GM23338 (cell line): Measurements from ENCODE around the gene C5orf34. TPM values are rescaled to one million over a fixed set of nuclear protein-coding genes. Genes with fewer than 3 reads are reported as not detected.

ENCODE experiments used
- ATAC-seq: fragments of 200-7000 bp; cut with Tn5 transposase; 3 replicates; pipeline ENCODE4 v1.9.1; 2020
- DNase-seq: peaks from one replicate; pipeline ENCODE4 v3.0.0-alpha.2; 2015; ENCODE audit warnings: low spot score
- H2AFZ ChIP-seq: fragments of 200-600 bp; sonication (generic); 2 replicates; pipeline ENCODE4 v1.8.0; 2016; ENCODE audit warnings: antibody characterized with exemption, mild to moderate bottlenecking, moderate library complexity
- H3F3A ChIP-seq: fragments of 200-600 bp; sonication (generic); replicated peaks from 2 replicates; pipeline ENCODE4 v1.8.0; 2017; ENCODE audit warnings: antibody characterized with exemption, mixed run types, low read depth
- H3K27ac ChIP-seq: fragments of 200-600 bp; sonication (generic); 2 replicates; pipeline ENCODE4 v1.6.1; 2016; ENCODE audit warnings: low read depth
- H3K27me3 ChIP-seq: fragments of 200-600 bp; sonication (generic); 2 replicates; pipeline ENCODE4 v1.8.0; 2016; ENCODE audit warnings: mild to moderate bottlenecking, mixed run types, moderate library complexity; ENCODE audit not compliant: insufficient read depth
- H3K36me3 ChIP-seq: fragments of 200-600 bp; sonication (generic); 2 replicates; pipeline ENCODE4 v1.8.0; 2016; ENCODE audit warnings: mild to moderate bottlenecking; ENCODE audit not compliant: insufficient read depth
- H3K4me1 ChIP-seq: fragments of 200-600 bp; sonication (generic); 2 replicates; pipeline ENCODE4 v1.8.0; 2016; ENCODE audit warnings: mild to moderate bottlenecking, moderate library complexity; ENCODE audit not compliant: insufficient read depth
- H3K4me2 ChIP-seq: fragments of 200-600 bp; sonication (generic); 2 replicates; pipeline ENCODE4 v1.7.1; 2017; ENCODE audit warnings: mixed run types
- H3K4me3 ChIP-seq: fragments of 200-600 bp; sonication (generic); 2 replicates; pipeline ENCODE4 v1.6.1; 2016; ENCODE audit warnings: mixed run types
- H3K79me2 ChIP-seq: fragments of 200-600 bp; sonication (generic); replicated peaks from 2 replicates; pipeline ENCODE4 v1.8.0; 2017; ENCODE audit warnings: mild to moderate bottlenecking; ENCODE audit not compliant: insufficient read depth
- H3K9me2 ChIP-seq: fragments of 200-600 bp; sonication (generic); 2 replicates; pipeline ENCODE4 v1.8.0; 2017; ENCODE audit not compliant: insufficient read depth
- H4K20me1 ChIP-seq: fragments of 200-600 bp; sonication (generic); replicated peaks from 2 replicates; pipeline ENCODE4 v1.8.0; 2017; ENCODE audit warnings: mild to moderate bottlenecking; ENCODE audit not compliant: insufficient read depth
- H3K27ac Mint-ChIP-seq: 2 replicates; pipeline ENCODE4 v1.8.0; 2020; ENCODE audit warnings: inconsistent platforms, mild to moderate bottlenecking, moderate library complexity, mixed read lengths
- H3K27me3 Mint-ChIP-seq: 3 replicates; pipeline ENCODE4 v1.8.0; 2022; ENCODE audit warnings: low read depth, mild to moderate bottlenecking, moderate library complexity, mixed read lengths, inconsistent platforms; ENCODE audit not compliant: insufficient read depth, poor library complexity
- H3K36me3 Mint-ChIP-seq: 3 replicates; pipeline ENCODE4 v1.8.0; 2021; ENCODE audit warnings: low read depth, mild to moderate bottlenecking, inconsistent platforms, moderate library complexity, mixed read lengths
- H3K4me1 Mint-ChIP-seq: 3 replicates; pipeline ENCODE4 v1.8.0; 2020; ENCODE audit warnings: mild to moderate bottlenecking, inconsistent platforms, mixed read lengths
- H3K4me3 Mint-ChIP-seq: 3 replicates; pipeline ENCODE4 v1.8.0; 2021; ENCODE audit warnings: moderate library complexity, mild to moderate bottlenecking, inconsistent platforms, mixed read lengths
- H3K9me3 Mint-ChIP-seq: 3 replicates; pipeline ENCODE4 v1.8.0; 2020; ENCODE audit warnings: moderate library complexity, mild to moderate bottlenecking, inconsistent platforms, mixed read lengths
- CREB1 ChIP-seq: fragments of 250-450 bp; sonication (Bioruptor Pico); IDR thresholded peaks from 2 replicates; pipeline ENCODE4 v1.5.0; 2020; ENCODE audit warnings: low read depth, mild to moderate bottlenecking, moderate library complexity
- EZH2 ChIP-seq: fragments of 200-600 bp; sonication (generic); IDR thresholded peaks from one replicate; pipeline ENCODE4 v1.8.0; 2017; ENCODE audit warnings: antibody characterized with exemption, mild to moderate bottlenecking, low read depth; ENCODE audit not compliant: unreplicated experiment
- JUNB ChIP-seq: IDR thresholded peaks from one replicate; pipeline ENCODE4 v1.6.1; 2016; ENCODE audit warnings: antibody characterized with exemption; ENCODE audit not compliant: unreplicated experiment
- NANOG ChIP-seq: IDR thresholded peaks from 2 replicates; pipeline ENCODE4 v1.6.1; 2016; ENCODE audit warnings: antibody characterized with exemption, borderline replicate concordance
- STAT1 ChIP-seq: IDR thresholded peaks from one replicate; pipeline ENCODE4 v1.6.1; 2016; ENCODE audit warnings: antibody characterized with exemption; ENCODE audit not compliant: unreplicated experiment
- ZNF114 ChIP-seq: fragments of 250-450 bp; sonication (Bioruptor Pico); IDR thresholded peaks from 2 replicates; pipeline ENCODE4 v1.5.0; 2020; ENCODE audit warnings: mild to moderate bottlenecking, moderate library complexity
- polyA plus RNA-seq: library from polyadenylated mRNA; unstranded; fragments of >200 nt; fragmentation: Nextera tagmentation; extraction: Ambion mirVana; gene quantifications from 2 replicates; pipeline ENCODE4 v1.2.1, GENCODE V29; 2016
- total RNA-seq: library from RNA; depleted of rRNA; stranded (reverse); fragments of >200 nt; shearing (Covaris generic); gene quantifications from 2 replicates; pipeline ENCODE4 v1.2.3, GENCODE V29; 2014
- TF ChIP-seq, protein P1 (sequence below): IDR thresholded peaks from 2 replicates; pipeline ENCODE4 v1.6.1; 2016; ENCODE audit warnings: antibody characterized with exemption
- TF ChIP-seq, protein P2 (sequence below): IDR thresholded peaks from one replicate; pipeline ENCODE4 v1.6.1; 2018; ENCODE audit warnings: antibody characterized with exemption; ENCODE audit not compliant: unreplicated experiment
- TF ChIP-seq, protein P3 (sequence below): fragments of 250-450 bp; sonication (Bioruptor Pico); IDR thresholded peaks from 2 replicates; pipeline ENCODE4 v1.5.0; 2020; ENCODE audit warnings: mild to moderate bottlenecking, moderate library complexity
- TF ChIP-seq, protein P4 (sequence below), 2 experiments: fragments of 200-600 bp in 1 of 2; sonication (generic) in 1 of 2; conservative IDR thresholded peaks; 2 replicates each; pipeline versions ENCODE4 v1.5.1 to v1.6.1; 2016 to 2017; ENCODE audit warnings: antibody characterized with exemption in 2 of 2, low read depth in 2 of 2, mild to moderate bottlenecking in 2 of 2, moderate library complexity in 1 of 2

Gene C5orf34
- total and polyA plus RNA-seq, 2 experiments from 2014 or later, result 12.2 to 15.3 TPM

DNA sequence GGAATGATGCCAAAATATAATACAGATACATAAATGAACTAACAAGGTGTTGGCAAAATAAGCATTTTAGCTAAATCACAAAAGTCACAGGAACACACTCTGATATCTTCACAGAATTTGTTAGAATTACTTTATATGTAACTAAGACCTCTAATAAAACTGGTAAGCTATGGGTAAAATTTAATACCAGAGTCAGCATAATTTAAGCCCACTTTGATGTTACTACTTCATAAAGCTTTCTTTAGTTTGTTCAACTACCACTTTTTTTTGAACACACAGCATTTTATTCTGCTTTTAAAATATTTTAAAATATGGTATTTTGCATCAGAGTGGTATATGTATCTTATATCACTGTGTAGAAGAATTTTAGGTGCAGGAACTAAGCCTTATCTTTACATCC, 22.0 kb upstream of the C5orf34 start:
- H3K4me1 ChIP-seq, result no peaks in the 10 kb centered on the region
- no peak for ATAC-seq
- no peaks in the 10 kb centered on the region for H3K27me3 ChIP-seq
- H3K4me2 ChIP-seq, result no peak overlapping the region
- no peaks in the 10 kb centered on the region for H3K9me2 ChIP-seq
- TF ChIP-seq JUNB (no peak), NANOG (no peak), CREB1 (CRISPR knock-in tag) (no peak), ZNF114 (no peak), STAT1 (no peak), EZH2 (no peak)
- TF ChIP-seq, protein P1, sequence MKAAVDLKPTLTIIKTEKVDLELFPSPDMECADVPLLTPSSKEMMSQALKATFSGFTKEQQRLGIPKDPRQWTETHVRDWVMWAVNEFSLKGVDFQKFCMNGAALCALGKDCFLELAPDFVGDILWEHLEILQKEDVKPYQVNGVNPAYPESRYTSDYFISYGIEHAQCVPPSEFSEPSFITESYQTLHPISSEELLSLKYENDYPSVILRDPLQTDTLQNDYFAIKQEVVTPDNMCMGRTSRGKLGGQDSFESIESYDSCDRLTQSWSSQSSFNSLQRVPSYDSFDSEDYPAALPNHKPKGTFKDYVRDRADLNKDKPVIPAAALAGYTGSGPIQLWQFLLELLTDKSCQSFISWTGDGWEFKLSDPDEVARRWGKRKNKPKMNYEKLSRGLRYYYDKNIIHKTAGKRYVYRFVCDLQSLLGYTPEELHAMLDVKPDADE, result no peak
- TF ChIP-seq, protein P2, sequence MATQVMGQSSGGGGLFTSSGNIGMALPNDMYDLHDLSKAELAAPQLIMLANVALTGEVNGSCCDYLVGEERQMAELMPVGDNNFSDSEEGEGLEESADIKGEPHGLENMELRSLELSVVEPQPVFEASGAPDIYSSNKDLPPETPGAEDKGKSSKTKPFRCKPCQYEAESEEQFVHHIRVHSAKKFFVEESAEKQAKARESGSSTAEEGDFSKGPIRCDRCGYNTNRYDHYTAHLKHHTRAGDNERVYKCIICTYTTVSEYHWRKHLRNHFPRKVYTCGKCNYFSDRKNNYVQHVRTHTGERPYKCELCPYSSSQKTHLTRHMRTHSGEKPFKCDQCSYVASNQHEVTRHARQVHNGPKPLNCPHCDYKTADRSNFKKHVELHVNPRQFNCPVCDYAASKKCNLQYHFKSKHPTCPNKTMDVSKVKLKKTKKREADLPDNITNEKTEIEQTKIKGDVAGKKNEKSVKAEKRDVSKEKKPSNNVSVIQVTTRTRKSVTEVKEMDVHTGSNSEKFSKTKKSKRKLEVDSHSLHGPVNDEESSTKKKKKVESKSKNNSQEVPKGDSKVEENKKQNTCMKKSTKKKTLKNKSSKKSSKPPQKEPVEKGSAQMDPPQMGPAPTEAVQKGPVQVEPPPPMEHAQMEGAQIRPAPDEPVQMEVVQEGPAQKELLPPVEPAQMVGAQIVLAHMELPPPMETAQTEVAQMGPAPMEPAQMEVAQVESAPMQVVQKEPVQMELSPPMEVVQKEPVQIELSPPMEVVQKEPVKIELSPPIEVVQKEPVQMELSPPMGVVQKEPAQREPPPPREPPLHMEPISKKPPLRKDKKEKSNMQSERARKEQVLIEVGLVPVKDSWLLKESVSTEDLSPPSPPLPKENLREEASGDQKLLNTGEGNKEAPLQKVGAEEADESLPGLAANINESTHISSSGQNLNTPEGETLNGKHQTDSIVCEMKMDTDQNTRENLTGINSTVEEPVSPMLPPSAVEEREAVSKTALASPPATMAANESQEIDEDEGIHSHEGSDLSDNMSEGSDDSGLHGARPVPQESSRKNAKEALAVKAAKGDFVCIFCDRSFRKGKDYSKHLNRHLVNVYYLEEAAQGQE, result no peak
- TF ChIP-seq, protein P3, sequence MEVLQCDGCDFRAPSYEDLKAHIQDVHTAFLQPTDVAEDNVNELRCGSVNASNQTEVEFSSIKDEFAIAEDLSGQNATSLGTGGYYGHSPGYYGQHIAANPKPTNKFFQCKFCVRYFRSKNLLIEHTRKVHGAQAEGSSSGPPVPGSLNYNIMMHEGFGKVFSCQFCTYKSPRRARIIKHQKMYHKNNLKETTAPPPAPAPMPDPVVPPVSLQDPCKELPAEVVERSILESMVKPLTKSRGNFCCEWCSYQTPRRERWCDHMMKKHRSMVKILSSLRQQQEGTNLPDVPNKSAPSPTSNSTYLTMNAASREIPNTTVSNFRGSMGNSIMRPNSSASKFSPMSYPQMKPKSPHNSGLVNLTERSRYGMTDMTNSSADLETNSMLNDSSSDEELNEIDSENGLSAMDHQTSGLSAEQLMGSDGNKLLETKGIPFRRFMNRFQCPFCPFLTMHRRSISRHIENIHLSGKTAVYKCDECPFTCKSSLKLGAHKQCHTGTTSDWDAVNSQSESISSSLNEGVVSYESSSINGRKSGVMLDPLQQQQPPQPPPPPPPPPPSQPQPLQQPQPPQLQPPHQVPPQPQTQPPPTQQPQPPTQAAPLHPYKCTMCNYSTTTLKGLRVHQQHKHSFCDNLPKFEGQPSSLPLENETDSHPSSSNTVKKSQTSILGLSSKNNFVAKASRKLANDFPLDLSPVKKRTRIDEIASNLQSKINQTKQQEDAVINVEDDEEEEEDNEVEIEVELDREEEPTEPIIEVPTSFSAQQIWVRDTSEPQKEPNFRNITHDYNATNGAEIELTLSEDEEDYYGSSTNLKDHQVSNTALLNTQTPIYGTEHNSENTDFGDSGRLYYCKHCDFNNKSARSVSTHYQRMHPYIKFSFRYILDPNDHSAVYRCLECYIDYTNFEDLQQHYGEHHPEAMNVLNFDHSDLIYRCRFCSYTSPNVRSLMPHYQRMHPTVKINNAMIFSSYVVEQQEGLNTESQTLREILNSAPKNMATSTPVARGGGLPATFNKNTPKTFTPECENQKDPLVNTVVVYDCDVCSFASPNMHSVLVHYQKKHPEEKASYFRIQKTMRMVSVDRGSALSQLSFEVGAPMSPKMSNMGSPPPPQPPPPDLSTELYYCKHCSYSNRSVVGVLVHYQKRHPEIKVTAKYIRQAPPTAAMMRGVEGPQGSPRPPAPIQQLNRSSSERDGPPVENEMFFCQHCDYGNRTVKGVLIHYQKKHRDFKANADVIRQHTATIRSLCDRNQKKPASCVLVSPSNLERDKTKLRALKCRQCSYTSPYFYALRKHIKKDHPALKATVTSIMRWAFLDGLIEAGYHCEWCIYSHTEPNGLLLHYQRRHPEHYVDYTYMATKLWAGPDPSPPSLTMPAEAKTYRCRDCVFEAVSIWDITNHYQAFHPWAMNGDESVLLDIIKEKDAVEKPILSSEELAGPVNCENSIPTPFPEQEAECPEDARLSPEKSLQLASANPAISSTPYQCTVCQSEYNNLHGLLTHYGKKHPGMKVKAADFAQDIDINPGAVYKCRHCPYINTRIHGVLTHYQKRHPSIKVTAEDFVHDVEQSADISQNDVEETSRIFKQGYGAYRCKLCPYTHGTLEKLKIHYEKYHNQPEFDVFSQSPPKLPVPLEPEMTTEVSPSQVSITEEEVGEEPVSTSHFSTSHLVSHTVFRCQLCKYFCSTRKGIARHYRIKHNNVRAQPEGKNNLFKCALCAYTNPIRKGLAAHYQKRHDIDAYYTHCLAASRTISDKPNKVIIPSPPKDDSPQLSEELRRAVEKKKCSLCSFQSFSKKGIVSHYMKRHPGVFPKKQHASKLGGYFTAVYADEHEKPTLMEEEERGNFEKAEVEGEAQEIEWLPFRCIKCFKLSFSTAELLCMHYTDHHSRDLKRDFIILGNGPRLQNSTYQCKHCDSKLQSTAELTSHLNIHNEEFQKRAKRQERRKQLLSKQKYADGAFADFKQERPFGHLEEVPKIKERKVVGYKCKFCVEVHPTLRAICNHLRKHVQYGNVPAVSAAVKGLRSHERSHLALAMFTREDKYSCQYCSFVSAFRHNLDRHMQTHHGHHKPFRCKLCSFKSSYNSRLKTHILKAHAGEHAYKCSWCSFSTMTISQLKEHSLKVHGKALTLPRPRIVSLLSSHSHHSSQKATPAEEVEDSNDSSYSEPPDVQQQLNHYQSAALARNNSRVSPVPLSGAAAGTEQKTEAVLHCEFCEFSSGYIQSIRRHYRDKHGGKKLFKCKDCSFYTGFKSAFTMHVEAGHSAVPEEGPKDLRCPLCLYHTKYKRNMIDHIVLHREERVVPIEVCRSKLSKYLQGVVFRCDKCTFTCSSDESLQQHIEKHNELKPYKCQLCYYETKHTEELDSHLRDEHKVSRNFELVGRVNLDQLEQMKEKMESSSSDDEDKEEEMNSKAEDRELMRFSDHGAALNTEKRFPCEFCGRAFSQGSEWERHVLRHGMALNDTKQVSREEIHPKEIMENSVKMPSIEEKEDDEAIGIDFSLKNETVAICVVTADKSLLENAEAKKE (CRISPR knock-in tag), result no peak
- TF ChIP-seq, protein P4, sequence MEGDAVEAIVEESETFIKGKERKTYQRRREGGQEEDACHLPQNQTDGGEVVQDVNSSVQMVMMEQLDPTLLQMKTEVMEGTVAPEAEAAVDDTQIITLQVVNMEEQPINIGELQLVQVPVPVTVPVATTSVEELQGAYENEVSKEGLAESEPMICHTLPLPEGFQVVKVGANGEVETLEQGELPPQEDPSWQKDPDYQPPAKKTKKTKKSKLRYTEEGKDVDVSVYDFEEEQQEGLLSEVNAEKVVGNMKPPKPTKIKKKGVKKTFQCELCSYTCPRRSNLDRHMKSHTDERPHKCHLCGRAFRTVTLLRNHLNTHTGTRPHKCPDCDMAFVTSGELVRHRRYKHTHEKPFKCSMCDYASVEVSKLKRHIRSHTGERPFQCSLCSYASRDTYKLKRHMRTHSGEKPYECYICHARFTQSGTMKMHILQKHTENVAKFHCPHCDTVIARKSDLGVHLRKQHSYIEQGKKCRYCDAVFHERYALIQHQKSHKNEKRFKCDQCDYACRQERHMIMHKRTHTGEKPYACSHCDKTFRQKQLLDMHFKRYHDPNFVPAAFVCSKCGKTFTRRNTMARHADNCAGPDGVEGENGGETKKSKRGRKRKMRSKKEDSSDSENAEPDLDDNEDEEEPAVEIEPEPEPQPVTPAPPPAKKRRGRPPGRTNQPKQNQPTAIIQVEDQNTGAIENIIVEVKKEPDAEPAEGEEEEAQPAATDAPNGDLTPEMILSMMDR (conservative IDR thresholded peaks at IDR 0.05; ENCODE audit: low read depth in 2 of 2), result no peak
- no peaks in the 10 kb centered on the region for H3K4me1 Mint-ChIP-seq
- H3F3A ChIP-seq, result no peaks in the 10 kb centered on the region
- no peaks in the 10 kb centered on the region for H3K27me3 Mint-ChIP-seq
- peaks cover 72% of the 10 kb centered on the region for H3K36me3 Mint-ChIP-seq
- H4K20me1 ChIP-seq, result 0 out of 2 replicates have a peak, but pooled peaks cover 6% of the 10 kb centered on the region
- no peaks in the 10 kb centered on the region for H3K9me3 Mint-ChIP-seq
- H2AFZ ChIP-seq, result no peak overlapping the region
- no peak for DNase-seq
- H3K27ac Mint-ChIP-seq, result no peak overlapping the region
- no peak overlapping the region for H3K4me3 ChIP-seq
- H3K79me2 ChIP-seq, result peaks cover 12% of the 10 kb centered on the region
- peaks cover 45% of the 10 kb centered on the region; the same call in 1 of the 2 replicates for H3K36me3 ChIP-seq
- H3K27ac ChIP-seq, result no peak overlapping the region
- no peak overlapping the region for H3K4me3 Mint-ChIP-seq
